RWPE1 (cell line): ENCODE results near the gene IFITM5.
"Not testable (repeated sequence)": the region's sequence is repeated elsewhere in the genome, so short reads cannot be mapped to it uniquely, and the experiment has no call there.

Experiments
- CTCF ChIA-PET: fragments of 350-600 bp; sonication (Branson Sonifier 250); formaldehyde crosslinking; extraction: SDS; loops from one replicate; lab custom pipeline; 2021; lab: Yijun Ruan, JAX
- POLR2A ChIA-PET: fragments of 400-600 bp; formaldehyde crosslinking; extraction: SDS; loops from one replicate; lab custom pipeline; 2020; ENCODE audit warnings: antibody characterized with exemption; ENCODE audit not compliant: low non-redundant PET; lab: Yijun Ruan, JAX
- DNase-seq: peaks from one replicate; pipeline ENCODE4 v3.0.0; 2012; ENCODE audit warnings: low spot score
- H3K27ac ChIP-seq: fragments of 450-650 bp; 2 replicates; pipeline ENCODE4 v1.5.1; 2017
- TF ChIP-seq, protein P1 (sequence below): fragments of 450-650 bp; conservative IDR thresholded peaks from 2 replicates; pipeline ENCODE4 v1.5.1; 2017; ENCODE audit warnings: low read depth, mild to moderate bottlenecking

Gene IFITM5

DNA sequence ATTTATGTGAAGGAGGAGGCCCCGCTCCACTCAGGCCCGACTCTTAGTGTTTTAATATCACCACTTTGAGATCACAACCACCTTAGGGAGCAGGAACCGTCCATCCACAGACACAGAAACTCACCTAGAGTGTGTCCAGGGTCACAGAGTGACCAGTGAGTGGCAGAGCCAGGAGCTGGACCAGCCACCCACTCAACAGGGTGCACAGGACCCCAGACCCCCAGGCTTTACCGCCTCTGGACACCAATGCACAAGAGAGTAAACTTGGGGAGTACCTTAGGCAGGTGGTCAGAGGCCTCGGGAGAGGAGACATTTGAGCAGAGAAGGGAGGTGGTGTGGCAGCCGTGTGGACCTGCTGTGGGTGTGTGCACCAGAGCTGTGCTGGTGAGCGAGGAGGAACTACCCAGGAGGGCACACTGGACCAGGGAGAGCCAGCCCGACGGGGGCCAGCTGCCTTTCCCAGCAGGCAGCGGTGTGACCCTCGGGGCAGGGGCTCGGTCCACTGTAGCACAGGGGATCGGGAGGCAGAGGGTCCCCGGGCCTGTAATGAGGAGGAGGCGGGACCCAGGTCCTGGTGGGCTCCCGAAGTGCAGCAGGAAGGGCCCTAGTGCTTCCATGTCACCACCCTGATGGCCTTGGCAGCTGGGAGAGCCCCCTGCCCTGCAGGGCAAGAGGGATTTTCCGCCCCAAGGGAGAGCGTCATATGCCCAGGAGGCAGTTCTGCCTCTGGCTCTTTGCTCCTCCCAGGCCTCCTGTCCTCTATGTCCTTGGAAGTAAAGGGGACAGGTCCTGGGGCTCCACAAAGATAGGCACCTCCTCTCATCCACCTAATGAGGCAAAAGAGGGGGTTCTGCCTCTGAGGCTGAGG, 28.6 kb downstream of the IFITM5 start:
- TF ChIP-seq, protein P1, sequence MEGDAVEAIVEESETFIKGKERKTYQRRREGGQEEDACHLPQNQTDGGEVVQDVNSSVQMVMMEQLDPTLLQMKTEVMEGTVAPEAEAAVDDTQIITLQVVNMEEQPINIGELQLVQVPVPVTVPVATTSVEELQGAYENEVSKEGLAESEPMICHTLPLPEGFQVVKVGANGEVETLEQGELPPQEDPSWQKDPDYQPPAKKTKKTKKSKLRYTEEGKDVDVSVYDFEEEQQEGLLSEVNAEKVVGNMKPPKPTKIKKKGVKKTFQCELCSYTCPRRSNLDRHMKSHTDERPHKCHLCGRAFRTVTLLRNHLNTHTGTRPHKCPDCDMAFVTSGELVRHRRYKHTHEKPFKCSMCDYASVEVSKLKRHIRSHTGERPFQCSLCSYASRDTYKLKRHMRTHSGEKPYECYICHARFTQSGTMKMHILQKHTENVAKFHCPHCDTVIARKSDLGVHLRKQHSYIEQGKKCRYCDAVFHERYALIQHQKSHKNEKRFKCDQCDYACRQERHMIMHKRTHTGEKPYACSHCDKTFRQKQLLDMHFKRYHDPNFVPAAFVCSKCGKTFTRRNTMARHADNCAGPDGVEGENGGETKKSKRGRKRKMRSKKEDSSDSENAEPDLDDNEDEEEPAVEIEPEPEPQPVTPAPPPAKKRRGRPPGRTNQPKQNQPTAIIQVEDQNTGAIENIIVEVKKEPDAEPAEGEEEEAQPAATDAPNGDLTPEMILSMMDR = no peak
- CTCF ChIA-PET = no interaction called here
- no peak for DNase-seq
- no peak overlapping the region for H3K27ac ChIP-seq
- POLR2A ChIA-PET = no interaction called here

DNA sequence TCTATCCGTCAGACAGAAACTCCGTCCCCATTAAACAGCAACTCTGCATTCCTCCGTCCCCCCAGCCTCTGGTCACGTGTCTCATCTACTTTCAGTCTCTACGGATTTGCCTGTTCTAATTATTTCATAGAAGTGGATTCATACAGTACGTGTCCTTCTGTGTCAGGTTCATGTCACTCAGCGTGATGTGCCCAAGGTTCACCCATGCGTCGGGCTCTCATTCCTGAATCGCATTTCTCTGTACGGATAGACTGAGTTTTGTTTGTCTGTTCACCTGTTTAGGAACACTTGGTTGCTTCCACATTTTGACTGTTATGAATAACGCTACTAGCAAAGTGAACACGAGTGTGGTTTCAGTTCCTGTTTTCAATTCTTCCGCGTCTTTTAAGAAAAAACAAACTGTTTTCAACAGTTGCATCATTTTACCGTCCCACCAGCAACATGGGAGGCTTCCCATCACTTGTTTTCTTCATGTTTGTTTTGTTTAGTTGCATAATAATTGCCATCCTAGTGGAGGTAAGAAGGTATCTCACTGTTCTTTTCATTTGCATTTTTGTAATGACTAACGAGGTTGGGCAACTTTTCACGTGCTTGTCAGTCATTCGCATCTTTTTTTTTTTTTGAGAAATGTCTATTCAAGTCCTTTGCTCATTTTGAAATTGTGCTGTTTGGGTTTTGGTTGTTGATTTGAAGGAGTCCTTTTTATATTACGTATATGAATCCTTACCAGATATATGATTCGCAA, 30.0 kb downstream of the IFITM5 start:
- POLR2A ChIA-PET = no interaction called here

DNA sequence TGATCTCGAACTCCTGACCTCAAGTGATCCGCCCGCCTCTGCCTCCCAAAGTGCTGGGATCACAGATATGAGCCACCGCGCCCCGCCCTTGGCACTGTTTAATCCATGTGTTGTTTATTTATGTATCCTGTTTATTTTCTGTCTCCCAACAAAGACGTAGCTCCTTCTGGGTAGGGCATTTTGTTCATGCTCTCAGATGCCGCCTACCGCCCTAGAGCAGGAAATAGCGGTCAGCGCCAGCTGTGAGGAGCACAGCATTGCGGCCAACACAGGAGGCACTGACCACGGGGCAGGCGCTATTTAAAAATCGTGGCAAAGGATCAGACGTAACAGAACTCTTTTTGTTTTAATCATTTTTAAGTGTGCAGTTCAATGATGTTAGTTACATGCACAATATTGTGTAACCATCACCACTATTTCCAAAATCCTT, 30.6 kb downstream of the IFITM5 start:
- H3K27ac ChIP-seq, DNase-seq, CTCF ChIA-PET, POLR2A ChIA-PET: not testable (repeated sequence)

More for the DNA sequence above, 30.0 kb downstream of the IFITM5 start:
- CTCF ChIA-PET = no interaction called here
- H3K27ac ChIP-seq = no peak overlapping the region
- TF ChIP-seq, protein P1 = no peak
- DNase-seq = no peak

DNA sequence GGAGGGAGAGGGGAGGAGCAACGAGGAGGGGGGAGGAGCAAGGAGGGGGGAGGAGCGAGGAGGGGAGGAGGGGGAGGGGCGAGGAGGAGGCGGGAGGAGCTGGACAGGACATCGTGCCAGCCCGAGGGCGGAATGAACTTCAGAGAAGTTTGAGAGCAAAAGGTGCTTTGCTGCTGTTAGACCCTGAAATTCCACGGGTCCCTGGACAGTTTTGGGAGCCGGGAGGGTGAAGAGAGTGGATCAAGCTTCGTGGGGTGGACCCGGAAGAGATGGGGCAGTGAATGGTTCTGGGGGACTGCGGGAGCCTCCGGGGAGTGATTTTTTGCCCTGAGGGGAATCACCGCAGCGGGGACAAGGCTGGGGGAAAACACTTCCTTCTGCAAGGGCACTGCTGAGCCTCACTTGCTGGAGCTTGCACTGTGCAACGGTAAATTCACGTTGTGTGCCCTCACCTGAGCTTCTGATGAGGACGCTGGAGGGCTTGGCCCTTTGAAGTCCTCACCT, 31.8 kb downstream of the IFITM5 start:
- POLR2A ChIA-PET = no interaction called here
- CTCF ChIA-PET = interaction anchor here (0.7 to 1.0 kb wide), 3 partner anchors 13 to 44 kb away, joined by 3 read pairs; no protein-coding TSS in a partner anchor

DNA sequence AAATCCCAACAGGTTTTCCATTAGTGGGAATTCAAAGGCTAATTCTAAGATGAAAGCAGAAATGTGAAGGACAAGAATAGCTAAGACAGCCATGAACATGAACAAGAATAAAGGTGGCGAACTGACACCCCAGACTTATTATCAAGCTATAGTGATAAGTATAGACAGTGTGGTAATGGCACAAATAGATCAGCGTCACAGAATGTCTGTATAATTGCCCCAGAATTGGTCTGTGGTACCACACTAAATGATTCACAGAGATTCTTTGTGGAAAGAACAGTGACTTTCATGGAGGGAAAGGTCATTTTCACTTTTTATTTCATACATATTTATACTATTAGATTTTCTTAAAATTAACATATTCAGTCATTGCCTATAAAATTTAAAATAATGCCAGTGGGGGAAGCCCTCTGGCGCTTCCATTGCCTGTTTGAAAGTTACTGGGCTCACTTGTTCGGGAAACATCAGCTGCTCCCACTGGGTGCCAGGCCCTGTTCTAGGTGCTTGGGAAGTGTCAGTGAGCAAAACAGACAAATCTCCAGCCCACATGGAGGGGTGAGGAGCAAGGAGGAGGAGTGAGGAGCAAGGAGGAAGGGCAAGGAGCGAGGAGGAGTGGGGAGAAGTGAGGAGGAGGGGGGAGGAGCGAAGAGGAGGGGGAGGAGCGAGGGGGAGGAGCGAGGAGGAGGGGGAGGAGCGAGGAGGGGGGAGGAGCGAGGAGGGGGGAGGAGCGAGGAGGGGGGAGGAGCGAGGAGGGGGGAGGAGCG, 32.5 kb downstream of the IFITM5 start:
- H3K27ac ChIP-seq = no peak overlapping the region; the same call in 1 of the 2 replicates
- TF ChIP-seq, protein P1 = no peak
- POLR2A ChIA-PET = no interaction called here
- CTCF ChIA-PET = interaction anchor here (0.7 to 0.9 kb wide), 2 partner anchors 14 to 45 kb away, joined by 3 read pairs; no protein-coding TSS in a partner anchor
- DNase-seq = no peak

More for the DNA sequence above, 31.8 kb downstream of the IFITM5 start:
- DNase-seq = no peak
- TF ChIP-seq, protein P1 = no peak
- peak overlapping the region; percentile 72 for H3K27ac ChIP-seq

DNA sequence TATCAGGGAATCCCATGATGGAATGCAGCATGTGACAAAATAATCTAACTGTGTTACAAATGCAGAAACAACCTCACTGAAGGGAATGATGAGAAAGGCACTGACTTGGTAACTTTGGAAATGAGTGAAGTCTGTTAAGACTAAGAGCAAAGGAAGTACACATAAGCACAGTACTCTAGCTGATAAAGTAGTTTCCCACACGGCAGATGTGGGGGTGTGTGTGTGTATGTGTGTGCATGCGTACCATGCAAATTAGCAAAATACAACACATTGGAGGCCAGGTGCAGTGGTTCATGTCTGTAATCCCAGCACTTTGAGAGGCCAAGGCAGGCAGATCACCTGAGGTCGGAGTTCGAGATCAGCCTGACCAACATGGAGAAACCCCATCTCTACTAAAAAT, 37.7 kb downstream of the IFITM5 start:
- TF ChIP-seq, protein P1 = no peak
- DNase-seq = no peak
- POLR2A ChIA-PET = no interaction called here
- H3K27ac ChIP-seq = no peak overlapping the region
- CTCF ChIA-PET = interaction anchor here (0.6 to 1.6 kb wide), 2 partner anchors 11 to 22 kb away, joined by 3 to 7 read pairs; no protein-coding TSS in a partner anchor
